Measurements from ENCODE around the gene SLC23A2.
"Not testable (repeated sequence)": the region's sequence is repeated elsewhere in the genome, so short reads cannot be mapped to it uniquely, and the experiment has no call there.

Gene SLC23A2

DNA sequence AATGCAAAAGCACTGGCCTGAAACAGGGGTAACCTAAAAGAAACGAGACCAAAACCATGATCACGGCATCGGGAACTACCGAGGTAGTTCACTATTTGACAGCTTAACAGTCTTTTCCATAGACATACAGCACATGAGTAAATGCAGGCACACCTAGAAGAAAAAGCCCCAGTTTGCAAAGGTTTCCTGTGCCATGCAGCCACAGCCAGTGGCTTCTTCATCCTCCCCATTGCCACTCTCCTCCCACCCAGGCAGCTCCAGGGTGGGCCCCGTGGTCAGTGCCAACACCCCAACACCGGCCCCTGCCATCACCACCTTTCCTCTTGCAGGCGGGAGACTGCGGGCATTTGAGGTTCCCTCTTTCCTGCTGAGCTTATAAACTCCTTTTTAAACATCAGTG is 115.4 kb downstream of the SLC23A2 start:
- Mint-ChIP-seq H3K27ac (ENCODE audit: low read depth) (no peak overlapping the region), H3K36me3 (ENCODE audit: insufficient read depth) (peaks cover 39% of the 10 kb centered on the region), H3K4me1 (peaks cover 19% of the 10 kb centered on the region), H3K4me3 (no peak overlapping the region), H3K9me3 (no peaks in the 10 kb centered on the region), H3K27me3 (no peaks in the 10 kb centered on the region)
- ATAC-seq (replicated peaks; ENCODE audit: extremely low read depth, poor library complexity, severe bottlenecking) (no peak), DNase-seq (ENCODE audit: low spot score in 2 of 2) (no peak)

DNA sequence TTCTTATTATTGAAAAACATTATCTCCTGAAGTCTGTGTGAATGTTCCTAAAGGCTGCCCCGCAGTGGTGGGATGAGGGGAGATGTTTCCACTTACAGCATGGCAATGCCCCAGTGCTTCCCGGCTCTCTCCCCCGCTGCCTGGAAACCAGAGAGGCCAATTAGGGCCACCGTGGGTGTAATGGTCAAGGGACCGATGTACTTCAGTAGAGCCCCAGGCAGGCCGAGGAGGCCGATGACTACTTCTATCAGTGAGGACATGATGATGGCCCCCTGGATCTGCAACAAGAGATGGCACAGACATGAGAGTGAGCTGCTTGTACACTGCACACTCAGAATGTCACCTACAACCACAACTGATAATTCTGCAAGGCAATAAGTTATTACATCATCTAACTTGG is 117.8 kb downstream of the SLC23A2 start:
- Mint-ChIP-seq H3K9me3 (no peaks in the 10 kb centered on the region), H3K4me1 (peaks cover 26% of the 10 kb centered on the region), H3K27ac (ENCODE audit: low read depth) (no peak overlapping the region), H3K27me3 (no peaks in the 10 kb centered on the region), H3K36me3 (ENCODE audit: insufficient read depth) (peaks cover 43% of the 10 kb centered on the region), H3K4me3 (no peak overlapping the region)
- ATAC-seq (replicated peaks; ENCODE audit: extremely low read depth, poor library complexity, severe bottlenecking) (no peak), DNase-seq (ENCODE audit: low spot score in 2 of 2) (no peak)

DNA sequence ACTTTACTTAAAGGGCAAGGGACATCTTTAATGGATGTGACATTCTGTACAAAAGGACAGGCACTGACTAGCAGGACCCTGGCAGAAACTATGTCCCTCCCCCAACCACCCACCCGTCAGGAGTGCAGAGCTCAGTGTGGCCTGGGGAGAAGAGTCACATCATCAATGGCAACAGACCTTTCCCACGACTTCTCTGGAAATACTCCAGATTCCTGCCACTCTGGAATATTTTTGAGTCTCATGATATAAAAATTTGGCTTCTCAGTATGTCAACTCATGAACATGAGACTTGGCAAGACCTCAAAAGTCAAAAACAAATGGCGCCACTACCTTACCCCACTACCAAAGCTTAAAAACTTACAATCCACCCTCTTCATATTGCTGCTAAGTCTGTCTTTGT is 118.3 kb downstream of the SLC23A2 start:
- no peak for ATAC-seq (replicated peaks; ENCODE audit: extremely low read depth, poor library complexity, severe bottlenecking)
- H3K27me3 Mint-ChIP-seq: no peaks in the 10 kb centered on the region
- peaks cover 26% of the 10 kb centered on the region for H3K4me1 Mint-ChIP-seq
- H3K36me3 Mint-ChIP-seq (ENCODE audit: insufficient read depth): peaks cover 44% of the 10 kb centered on the region
- DNase-seq (ENCODE audit: low spot score in 2 of 2): no peak
- H3K27ac Mint-ChIP-seq (ENCODE audit: low read depth): no peak overlapping the region
- H3K4me3 Mint-ChIP-seq: no peak overlapping the region
- H3K9me3 Mint-ChIP-seq: no peaks in the 10 kb centered on the region

DNA sequence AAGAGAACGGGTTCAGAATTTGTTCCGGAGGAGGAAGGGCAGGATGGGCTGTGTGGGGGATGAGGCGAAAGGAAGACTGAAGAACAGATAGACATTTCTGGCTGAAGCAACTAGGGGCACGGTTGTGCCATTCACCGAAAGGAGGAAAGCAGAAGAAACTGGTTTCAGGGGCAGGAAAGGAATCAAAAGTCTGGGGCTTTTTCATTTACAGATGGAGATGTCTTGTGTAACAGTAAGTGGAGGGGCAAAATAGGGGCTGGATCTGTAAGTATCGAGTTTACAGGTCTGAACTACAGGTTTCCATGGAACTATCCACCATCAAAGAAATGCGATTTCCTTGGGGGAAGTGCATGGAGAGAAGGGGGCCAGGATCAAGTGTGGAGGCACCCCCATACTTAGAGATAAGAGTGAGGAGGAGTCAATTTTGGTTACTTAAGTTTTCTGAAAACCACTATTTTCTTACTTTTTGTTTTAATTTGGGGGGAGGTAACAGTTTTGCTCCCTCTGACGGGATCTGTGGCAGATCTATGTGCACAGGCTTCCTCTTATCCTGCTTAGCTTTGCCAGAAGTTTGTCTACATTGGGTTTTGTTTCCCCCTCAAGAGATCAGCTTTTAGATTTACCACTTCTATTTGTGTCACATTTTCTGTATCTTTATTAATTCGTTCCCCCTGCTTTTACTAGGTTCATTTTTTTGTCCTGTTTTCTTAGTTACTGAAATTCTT is 120.1 kb downstream of the SLC23A2 start:
- no peaks in the 10 kb centered on the region for H3K27me3 Mint-ChIP-seq
- peak overlapping the region; percentile 24 for H3K27ac Mint-ChIP-seq (ENCODE audit: low read depth)
- DNase-seq (ENCODE audit: low spot score in 2 of 2) (no peak), ATAC-seq (replicated peaks; ENCODE audit: extremely low read depth, poor library complexity, severe bottlenecking) (no peak)
- H3K36me3 Mint-ChIP-seq (ENCODE audit: insufficient read depth): peaks cover 39% of the 10 kb centered on the region
- no peaks in the 10 kb centered on the region for H3K9me3 Mint-ChIP-seq
- H3K4me1 Mint-ChIP-seq: peaks cover 24% of the 10 kb centered on the region
- H3K4me3 Mint-ChIP-seq: no peak overlapping the region

DNA sequence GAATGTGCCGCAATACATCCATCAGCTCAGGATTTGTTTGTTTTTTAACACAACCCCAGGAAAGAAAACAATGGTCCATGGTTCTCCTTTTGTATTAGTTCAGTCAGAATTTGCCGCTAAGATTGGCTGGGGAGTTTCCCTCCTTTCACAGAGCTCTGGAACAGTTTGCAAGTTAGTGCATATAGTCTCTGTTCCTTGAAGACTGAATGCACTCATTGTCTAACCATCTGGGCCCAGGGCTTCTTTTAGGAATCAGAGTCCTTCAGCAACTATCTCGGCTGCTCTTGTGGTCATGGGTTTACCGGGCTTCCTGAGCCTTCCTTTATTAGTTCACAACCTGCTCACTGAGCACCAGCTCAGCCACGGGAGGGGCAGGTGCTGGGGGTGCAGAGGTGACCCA is 121.3 kb downstream of the SLC23A2 start:
- Mint-ChIP-seq H3K27ac (ENCODE audit: low read depth) (peak overlapping the region; percentile 24), H3K36me3 (ENCODE audit: insufficient read depth) (peaks cover 39% of the 10 kb centered on the region), H3K4me3 (no peak overlapping the region), H3K4me1 (peaks cover 20% of the 10 kb centered on the region), H3K9me3 (no peaks in the 10 kb centered on the region), H3K27me3 (no peaks in the 10 kb centered on the region)
- DNase-seq (ENCODE audit: low spot score in 2 of 2) (no peak), ATAC-seq (replicated peaks; ENCODE audit: extremely low read depth, poor library complexity, severe bottlenecking) (no peak)

DNA sequence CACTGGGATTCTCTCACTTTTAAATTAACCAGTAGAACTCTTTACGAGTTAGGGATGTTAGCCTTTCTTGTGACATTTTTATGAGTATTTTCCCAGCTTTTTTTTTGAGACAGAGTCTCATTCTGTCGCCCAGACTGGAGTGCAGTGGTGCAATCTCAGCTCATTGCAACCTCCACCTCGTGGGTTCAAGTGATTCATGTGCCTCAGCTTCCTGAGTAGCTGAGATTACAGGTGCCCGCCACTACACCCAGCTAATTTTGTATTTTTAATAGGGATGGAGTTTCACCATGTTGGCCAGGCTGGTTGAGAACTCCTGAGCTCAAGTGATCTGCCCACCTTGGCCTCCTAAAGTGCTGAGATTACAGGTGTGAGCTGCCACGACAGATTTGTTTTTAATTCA is 123.2 kb downstream of the SLC23A2 start:
- H3K27ac Mint-ChIP-seq (ENCODE audit: low read depth); H3K9me3 Mint-ChIP-seq; H3K27me3 Mint-ChIP-seq; DNase-seq (ENCODE audit: low spot score in 2 of 2); H3K4me3 Mint-ChIP-seq; ATAC-seq (replicated peaks; ENCODE audit: extremely low read depth, poor library complexity, severe bottlenecking): not testable (repeated sequence)
- Mint-ChIP-seq H3K36me3 (ENCODE audit: insufficient read depth) (peaks cover 31% of the 10 kb centered on the region), H3K4me1 (peaks cover 20% of the 10 kb centered on the region)

DNA sequence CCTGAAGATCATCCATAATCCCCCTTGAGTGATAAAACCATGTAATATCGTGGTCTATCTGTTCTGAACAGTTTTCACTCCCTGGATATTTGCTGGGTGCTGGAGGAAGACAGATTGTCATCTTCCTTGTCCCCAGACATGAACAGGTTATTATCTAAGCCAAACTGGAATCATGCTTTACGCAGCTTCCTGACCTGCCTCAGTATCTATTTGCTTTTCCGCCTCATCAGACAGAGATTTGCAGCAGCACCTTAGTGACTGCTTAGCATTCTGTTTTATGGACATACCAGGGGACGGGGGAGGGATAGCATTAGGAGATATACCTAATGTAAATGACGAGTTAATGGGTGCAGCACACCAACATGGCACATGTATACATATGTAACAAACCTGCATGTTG is 124.6 kb downstream of the SLC23A2 start:
- DNase-seq (ENCODE audit: low spot score in 2 of 2): no peak
- Mint-ChIP-seq H3K27me3 (no peaks in the 10 kb centered on the region), H3K9me3 (no peaks in the 10 kb centered on the region), H3K4me1 (peaks cover 16% of the 10 kb centered on the region), H3K4me3 (no peak overlapping the region), H3K27ac (ENCODE audit: low read depth) (no peak overlapping the region), H3K36me3 (ENCODE audit: insufficient read depth) (peaks cover 27% of the 10 kb centered on the region)
- ATAC-seq (replicated peaks; ENCODE audit: extremely low read depth, poor library complexity, severe bottlenecking): no peak

DNA sequence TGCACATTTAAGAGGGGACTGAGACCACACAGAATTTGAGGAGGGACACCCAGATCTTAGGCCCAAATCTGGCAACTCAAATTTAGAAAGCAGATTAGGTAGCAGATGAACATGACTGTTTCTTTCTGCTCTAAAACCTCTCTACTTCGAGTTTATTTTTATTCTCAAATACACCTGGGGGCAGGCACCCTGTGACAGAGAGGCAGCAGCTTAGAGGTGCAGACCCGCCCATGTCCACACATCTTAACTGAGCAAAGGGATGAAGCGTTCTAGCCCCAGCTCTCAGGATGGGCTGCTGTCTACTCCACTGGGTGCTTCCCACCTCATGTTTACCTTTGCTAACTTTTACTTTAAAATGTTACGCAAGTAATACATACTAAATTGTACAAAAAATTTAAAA is 125.0 kb downstream of the SLC23A2 start:
- H3K27me3 Mint-ChIP-seq: no peaks in the 10 kb centered on the region
- peaks cover 24% of the 10 kb centered on the region for H3K36me3 Mint-ChIP-seq (ENCODE audit: insufficient read depth)
- DNase-seq (ENCODE audit: low spot score in 2 of 2) (no peak), ATAC-seq (replicated peaks; ENCODE audit: extremely low read depth, poor library complexity, severe bottlenecking) (no peak)
- no peak overlapping the region for H3K27ac Mint-ChIP-seq (ENCODE audit: low read depth)
- H3K4me1 Mint-ChIP-seq: peaks cover 12% of the 10 kb centered on the region
- no peaks in the 10 kb centered on the region for H3K9me3 Mint-ChIP-seq
- no peak overlapping the region for H3K4me3 Mint-ChIP-seq

DNA sequence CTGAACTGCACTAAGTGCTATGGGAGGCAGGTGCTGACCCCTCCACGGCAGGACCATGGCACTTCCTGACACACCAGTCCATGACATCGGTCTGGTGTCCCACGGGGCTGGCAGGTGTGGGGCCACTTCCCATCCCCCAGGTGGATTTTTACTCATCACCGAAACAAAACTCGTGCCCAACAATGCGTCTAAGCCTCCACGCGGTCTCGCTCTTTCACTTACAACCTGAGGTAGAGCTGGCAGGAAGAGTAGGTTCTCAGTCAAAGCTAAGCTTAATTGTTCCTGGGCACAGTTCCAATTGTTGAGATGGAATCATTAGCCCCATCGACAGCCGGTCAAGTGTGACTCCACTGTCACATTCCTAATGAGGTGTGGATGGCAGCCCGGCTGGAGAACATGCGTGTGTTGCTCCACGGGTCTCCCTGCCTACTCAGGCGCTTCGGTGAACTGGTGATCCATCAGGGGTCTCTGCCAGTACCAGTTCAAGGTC is 125.7 kb downstream of the SLC23A2 start:
- DNase-seq (ENCODE audit: low spot score in 2 of 2) (no peak), ATAC-seq (replicated peaks; ENCODE audit: extremely low read depth, poor library complexity, severe bottlenecking) (no peak)
- H3K4me3 Mint-ChIP-seq: no peak overlapping the region
- H3K27ac Mint-ChIP-seq (ENCODE audit: low read depth): no peak overlapping the region
- H3K9me3 Mint-ChIP-seq: no peaks in the 10 kb centered on the region
- H3K36me3 Mint-ChIP-seq (ENCODE audit: insufficient read depth): peaks cover 24% of the 10 kb centered on the region
- H3K4me1 Mint-ChIP-seq: peaks cover 5% of the 10 kb centered on the region
- no peaks in the 10 kb centered on the region for H3K27me3 Mint-ChIP-seq

DNA sequence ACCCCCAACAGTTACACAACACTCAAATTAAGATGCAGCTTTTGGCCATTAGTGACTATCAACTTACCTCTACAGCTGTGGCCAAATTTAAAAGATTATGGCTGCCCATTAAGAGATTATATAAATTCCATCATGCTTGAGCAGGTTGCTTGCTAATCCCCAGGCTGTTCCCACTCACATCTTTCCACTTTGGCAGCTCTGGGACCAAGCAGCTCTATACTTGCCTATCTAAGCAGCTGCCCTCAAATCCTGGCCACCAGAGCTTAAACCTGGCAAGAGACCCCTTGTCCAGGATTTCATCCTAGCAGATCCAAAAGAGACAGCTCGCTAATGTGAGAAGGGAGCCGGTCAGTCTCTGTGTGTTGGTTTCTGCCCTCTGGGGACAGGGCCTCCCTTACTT is 127.9 kb downstream of the SLC23A2 start:
- no peaks in the 10 kb centered on the region for H3K4me1 Mint-ChIP-seq
- no peak for DNase-seq (ENCODE audit: low spot score in 2 of 2)
- no peaks in the 10 kb centered on the region for H3K27me3 Mint-ChIP-seq
- H3K9me3 Mint-ChIP-seq: no peaks in the 10 kb centered on the region
- H3K36me3 Mint-ChIP-seq (ENCODE audit: insufficient read depth): peaks cover 27% of the 10 kb centered on the region
- ATAC-seq (replicated peaks; ENCODE audit: extremely low read depth, poor library complexity, severe bottlenecking): no peak
- H3K4me3 Mint-ChIP-seq: no peak overlapping the region
- H3K27ac Mint-ChIP-seq (ENCODE audit: low read depth): no peak overlapping the region

DNA sequence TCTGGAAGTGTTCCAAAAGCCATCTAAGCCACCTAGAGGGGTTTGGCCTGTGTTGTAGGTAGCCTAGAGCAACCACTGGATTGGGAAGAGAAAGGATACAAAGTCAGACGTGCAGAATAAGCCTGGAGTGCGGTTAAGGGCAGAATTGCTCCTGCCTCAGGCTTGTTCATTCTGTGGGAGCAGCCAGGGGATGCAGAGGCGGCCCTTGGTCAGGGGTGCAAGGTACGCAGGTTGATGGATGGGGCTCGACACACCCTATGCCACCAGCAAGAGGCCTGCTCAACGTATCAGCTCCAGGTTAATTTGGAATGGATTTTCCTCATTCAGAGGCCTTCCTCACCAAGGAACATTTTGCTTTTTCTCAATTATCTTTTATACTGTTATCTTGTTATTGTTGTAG is 129.8 kb downstream of the SLC23A2 start:
- Mint-ChIP-seq H3K36me3 (ENCODE audit: insufficient read depth) (peaks cover 35% of the 10 kb centered on the region), H3K27ac (ENCODE audit: low read depth) (no peak overlapping the region), H3K9me3 (no peaks in the 10 kb centered on the region), H3K27me3 (no peaks in the 10 kb centered on the region), H3K4me1 (peaks cover 5% of the 10 kb centered on the region), H3K4me3 (no peak overlapping the region)
- DNase-seq (ENCODE audit: low spot score in 2 of 2): no peak
- ATAC-seq (replicated peaks; ENCODE audit: extremely low read depth, poor library complexity, severe bottlenecking): no peak

DNA sequence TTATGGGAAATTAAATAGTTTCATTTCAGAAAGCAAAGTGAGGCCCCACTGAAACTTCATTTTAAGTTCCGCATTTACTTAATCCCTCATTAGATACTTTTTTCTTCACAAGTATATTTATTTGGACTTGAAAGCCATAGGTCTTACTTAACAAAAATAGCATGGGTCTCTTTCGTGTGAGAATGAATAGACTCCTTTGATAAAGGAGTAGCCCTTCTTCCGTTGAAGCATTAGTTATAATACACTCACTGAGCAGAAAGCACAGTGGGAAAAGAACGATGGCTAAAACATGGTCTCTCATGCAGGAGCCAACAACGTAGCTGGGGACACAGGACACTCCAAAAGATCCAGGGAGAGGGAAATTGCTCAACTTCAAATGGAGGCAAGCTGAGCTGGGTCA is 130.4 kb downstream of the SLC23A2 start:
- ATAC-seq (replicated peaks; ENCODE audit: extremely low read depth, poor library complexity, severe bottlenecking) (no peak), DNase-seq (ENCODE audit: low spot score in 2 of 2) (no peak)
- Mint-ChIP-seq H3K9me3 (no peaks in the 10 kb centered on the region), H3K4me3 (no peak overlapping the region), H3K27me3 (no peaks in the 10 kb centered on the region), H3K36me3 (ENCODE audit: insufficient read depth) (peaks cover 33% of the 10 kb centered on the region), H3K4me1 (peaks cover 5% of the 10 kb centered on the region), H3K27ac (ENCODE audit: low read depth) (peak overlapping the region; percentile 67)

DNA sequence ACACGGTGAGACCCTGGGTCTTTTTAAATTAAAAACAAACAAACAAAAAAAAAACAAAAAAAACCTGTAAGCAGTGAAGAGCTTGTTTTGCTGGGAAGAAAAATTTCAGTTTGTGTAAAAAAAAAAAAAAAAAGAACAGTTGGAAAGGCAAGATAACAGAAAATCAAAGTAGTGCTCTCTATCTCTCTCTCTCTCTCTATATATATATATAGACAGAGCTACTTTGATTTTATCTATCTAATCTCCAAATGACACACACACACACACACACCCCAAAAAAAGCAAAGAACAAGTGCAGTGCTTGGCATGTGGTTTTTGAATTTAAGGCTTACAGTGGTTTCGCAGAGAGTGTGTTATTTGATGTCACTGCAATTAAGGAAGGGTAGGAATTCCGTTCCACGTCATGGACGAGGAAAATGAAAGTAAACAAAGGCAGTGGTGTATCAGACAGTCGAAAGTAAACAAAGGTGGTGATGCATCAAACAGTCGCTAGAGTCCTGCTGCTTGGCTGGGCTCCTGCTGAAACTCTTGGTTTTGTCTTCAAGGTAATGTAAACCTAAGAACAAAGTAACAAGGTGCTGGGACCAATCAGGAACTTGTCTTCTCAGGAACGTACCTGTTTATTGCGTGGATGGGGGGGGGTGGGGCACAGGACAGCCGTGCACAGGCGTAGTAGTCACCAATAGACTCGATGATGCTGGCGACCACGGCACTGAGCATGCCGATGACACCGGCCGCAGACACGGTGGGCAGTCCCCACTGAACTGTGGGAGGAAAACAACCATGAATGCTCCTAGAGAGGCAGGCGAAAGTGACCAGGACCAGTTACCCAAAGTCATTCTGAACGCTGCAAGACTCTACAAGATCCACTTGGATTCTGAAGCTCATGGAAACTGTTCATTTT is 131.8 kb downstream of the SLC23A2 start:
- DNase-seq (ENCODE audit: low spot score in 2 of 2): no peak
- Mint-ChIP-seq H3K9me3 (no peaks in the 10 kb centered on the region), H3K27me3 (no peaks in the 10 kb centered on the region), H3K27ac (ENCODE audit: low read depth) (peak overlapping the region; percentile 67), H3K36me3 (ENCODE audit: insufficient read depth) (peaks cover 31% of the 10 kb centered on the region), H3K4me1 (peaks cover 5% of the 10 kb centered on the region), H3K4me3 (no peak overlapping the region)
- no peak for ATAC-seq (replicated peaks; ENCODE audit: extremely low read depth, poor library complexity, severe bottlenecking)

Measured in central memory CD8-positive, alpha-beta T cell (primary cell).